ENCODE results near the gene IFNLR1. TPM values are rescaled to one million over a fixed set of nuclear protein-coding genes. Genes with fewer than 3 reads are reported as not detected.

The IFNLR1 gene
- total RNA-seq, 6 experiments from 2014 or later = 3.4 to 8.3 (median 4.0) TPM

DNA sequence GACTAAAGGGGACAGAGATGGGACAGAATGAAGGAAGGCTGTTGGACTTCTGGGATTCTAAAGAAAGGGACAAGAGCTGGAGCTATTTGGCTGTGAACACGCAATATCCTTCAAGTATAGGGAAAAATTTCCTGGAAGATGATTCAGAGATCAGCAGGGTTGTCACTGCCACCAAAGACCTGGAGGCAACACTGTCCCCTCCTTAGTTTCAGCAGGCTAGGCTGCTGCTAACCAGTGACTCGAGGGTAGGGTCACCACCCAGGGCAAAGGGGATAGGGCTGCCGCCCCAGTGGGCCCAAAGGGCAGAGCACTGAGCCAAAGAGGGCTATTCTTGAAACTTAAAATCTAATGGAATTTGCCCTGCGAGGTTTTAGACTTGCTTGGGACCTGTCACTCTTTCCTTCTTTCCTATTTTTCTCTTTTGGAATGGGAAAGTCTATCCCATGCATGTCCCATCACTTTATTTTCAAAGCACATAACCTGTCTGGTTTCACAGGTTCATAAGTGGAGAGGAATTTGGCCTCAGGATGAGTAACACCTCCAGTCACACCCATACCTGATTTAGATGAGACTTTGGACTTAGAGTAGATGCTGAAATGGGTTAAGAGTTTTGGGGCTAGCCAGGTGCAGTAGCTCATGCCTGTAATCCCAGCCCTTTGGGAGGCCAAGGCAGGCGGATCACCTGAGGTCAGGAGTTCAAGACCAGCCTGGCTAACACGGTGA is 11.9 kb downstream of the IFNLR1 start:
- DNase-seq (no peak), ATAC-seq (peak in 1 of 4 donors; percentile 18)
- Histone ChIP-seq H3K36me3 (no peaks in the 10 kb centered on the region), H3K27me3 (no peaks in the 10 kb centered on the region), H3K9me3 (no peaks in the 10 kb centered on the region), H3K27ac (no peak overlapping the region), H3K4me1 (peaks cover 0 to 12% (median 0%) of the 10 kb centered on the region in 4 donors), H3K4me3 (no peak overlapping the region)
- intact Hi-C loops (cut with DNase I) = no loop called here
- TF ChIP-seq, protein P1, sequence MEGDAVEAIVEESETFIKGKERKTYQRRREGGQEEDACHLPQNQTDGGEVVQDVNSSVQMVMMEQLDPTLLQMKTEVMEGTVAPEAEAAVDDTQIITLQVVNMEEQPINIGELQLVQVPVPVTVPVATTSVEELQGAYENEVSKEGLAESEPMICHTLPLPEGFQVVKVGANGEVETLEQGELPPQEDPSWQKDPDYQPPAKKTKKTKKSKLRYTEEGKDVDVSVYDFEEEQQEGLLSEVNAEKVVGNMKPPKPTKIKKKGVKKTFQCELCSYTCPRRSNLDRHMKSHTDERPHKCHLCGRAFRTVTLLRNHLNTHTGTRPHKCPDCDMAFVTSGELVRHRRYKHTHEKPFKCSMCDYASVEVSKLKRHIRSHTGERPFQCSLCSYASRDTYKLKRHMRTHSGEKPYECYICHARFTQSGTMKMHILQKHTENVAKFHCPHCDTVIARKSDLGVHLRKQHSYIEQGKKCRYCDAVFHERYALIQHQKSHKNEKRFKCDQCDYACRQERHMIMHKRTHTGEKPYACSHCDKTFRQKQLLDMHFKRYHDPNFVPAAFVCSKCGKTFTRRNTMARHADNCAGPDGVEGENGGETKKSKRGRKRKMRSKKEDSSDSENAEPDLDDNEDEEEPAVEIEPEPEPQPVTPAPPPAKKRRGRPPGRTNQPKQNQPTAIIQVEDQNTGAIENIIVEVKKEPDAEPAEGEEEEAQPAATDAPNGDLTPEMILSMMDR (IDR thresholded peaks at IDR 0.05) = no peak
- TF ChIP-seq POLR2A (IDR thresholded peaks at IDR 0.05) = no peak
- WGBS (ENCODE audit: insufficient coverage, low coverage, low lambda C conversion rate, missing lambda C conversion rate) = 78% methylated on average over 4 of the region's 6 CpGs

DNA sequence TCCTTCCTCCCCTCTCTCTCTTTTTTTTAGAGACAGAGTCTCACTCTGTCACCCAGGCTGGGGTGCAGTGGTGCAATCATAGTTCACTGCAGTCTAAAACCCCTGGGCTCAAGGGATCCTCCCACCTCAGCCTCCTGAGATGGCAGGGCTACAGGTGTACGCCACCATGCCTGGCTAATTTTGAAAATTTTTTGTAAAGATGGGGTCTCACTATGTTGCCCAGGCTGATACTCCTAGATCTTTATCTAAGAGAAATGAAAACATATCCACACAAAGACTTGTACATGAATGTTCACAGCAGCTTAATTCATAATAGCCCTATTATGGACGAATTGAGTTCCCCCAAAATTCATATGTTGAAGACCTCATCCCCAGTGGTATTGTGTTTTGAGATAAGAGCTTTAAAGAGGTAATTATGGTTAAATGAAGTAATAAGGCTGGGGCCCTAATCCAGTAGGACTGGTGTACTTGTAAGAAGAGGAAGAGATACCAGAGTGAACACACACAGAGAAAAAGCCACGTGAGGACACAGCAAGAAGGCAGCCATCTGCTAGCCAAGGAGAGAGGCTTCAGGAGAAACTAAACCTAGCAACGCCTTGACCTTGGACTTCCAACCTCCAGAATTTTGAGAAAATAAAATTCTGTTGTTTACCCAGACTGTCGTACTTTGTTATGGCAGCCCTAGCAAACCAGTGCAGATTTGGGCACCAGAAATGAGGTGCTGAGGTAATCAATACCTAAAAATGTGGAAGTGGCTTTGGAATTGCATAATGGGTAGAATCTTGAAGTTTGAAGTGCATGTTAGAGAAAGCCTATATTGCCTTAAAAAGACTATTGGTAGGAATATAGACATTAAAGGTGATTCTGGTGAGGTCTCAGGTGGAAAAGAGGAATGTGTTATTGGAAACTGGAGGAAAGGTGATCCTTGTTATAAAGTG is 13.2 kb downstream of the IFNLR1 start:
- no peaks in the 10 kb centered on the region for H3K9me3 ChIP-seq
- ATAC-seq = no peak
- peaks cover 0 to 8% (median 0%) of the 10 kb centered on the region in 4 donors for H3K36me3 ChIP-seq
- DNase-seq = no peak
- intact Hi-C loops (cut with DNase I) = no loop called here
- H3K27ac ChIP-seq = no peak overlapping the region
- TF ChIP-seq, protein P1 (IDR thresholded peaks at IDR 0.05) = no peak
- no peak for TF ChIP-seq POLR2A (IDR thresholded peaks at IDR 0.05)
- H3K27me3 ChIP-seq = no peaks in the 10 kb centered on the region
- H3K4me1 ChIP-seq = peaks cover 0 to 5% (median 0%) of the 10 kb centered on the region in 4 donors
- H3K4me3 ChIP-seq = no peak overlapping the region
- WGBS (ENCODE audit: insufficient coverage, low coverage, low lambda C conversion rate, missing lambda C conversion rate) = 78% methylated on average over 5 of the region's 5 CpGs

DNA sequence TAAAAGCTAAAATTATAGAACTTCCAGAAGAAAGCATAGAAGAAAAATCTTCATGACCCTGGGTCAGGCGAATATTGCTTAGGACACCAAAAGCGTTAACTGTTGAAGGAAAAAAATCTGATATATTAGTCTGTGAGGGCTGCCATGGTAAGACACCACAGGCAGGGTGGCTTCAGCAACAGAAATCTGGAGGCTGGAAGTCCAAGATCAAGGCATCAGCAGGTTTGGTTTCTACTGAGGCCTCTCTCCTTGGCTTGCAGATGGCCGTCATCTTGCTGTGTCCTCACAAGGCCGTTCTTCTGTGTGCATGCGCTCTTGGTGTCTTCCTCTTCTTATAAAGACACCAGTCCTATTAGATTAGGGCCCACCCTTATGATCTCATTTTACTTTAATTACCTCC is 14.5 kb downstream of the IFNLR1 start:
- no peak for DNase-seq
- Histone ChIP-seq H3K9me3 (no peaks in the 10 kb centered on the region), H3K4me1 (peaks cover 0 to 5% (median 0%) of the 10 kb centered on the region in 4 donors), H3K27me3 (no peaks in the 10 kb centered on the region), H3K36me3 (peaks cover 0 to 19% (median 0%) of the 10 kb centered on the region in 4 donors), H3K27ac (no peak overlapping the region), H3K4me3 (no peak overlapping the region)
- 89% methylated on average over 5 of the region's 5 CpGs for WGBS (ENCODE audit: insufficient coverage, low coverage, low lambda C conversion rate, missing lambda C conversion rate)
- ATAC-seq = no peak
- TF ChIP-seq POLR2A (IDR thresholded peaks at IDR 0.05) = no peak
- TF ChIP-seq, protein P1 (IDR thresholded peaks at IDR 0.05) = no peak
- intact Hi-C loops (cut with DNase I) = no loop called here

DNA sequence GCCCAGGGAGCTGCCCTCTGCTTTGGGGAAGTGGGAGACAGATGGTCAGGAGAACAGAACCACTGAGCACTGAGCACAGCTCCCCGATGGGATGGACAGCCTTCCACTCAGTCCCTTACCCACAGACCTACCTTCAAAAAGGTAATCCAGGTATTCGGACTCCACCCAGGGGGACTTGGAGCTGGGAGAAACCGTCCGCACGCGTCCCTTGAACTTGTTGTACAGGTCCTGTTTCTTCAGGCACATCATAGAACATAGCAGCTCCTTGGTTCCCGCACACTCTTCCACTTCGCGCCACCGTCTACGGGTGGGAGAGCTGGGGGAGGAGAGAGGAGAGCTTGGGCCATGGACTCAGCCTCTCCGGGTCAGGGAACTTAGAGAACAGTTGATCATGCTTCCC is 17.8 kb downstream of the IFNLR1 start:
- Histone ChIP-seq H3K9me3 (no peaks in the 10 kb centered on the region), H3K4me3 (no peak overlapping the region), H3K27ac (no peak overlapping the region), H3K27me3 (no peaks in the 10 kb centered on the region), H3K36me3 (peaks cover 0 to 19% (median 0%) of the 10 kb centered on the region in 4 donors), H3K4me1 (no peaks in the 10 kb centered on the region)
- ATAC-seq = no peak
- intact Hi-C loops (cut with DNase I) = no loop called here
- WGBS (ENCODE audit: insufficient coverage, low coverage, low lambda C conversion rate, missing lambda C conversion rate) = no CpG with 5 or more reads among the region's 12 CpGs
- no peak for DNase-seq
- TF ChIP-seq POLR2A (IDR thresholded peaks at IDR 0.05) = no peak
- TF ChIP-seq, protein P1 (IDR thresholded peaks at IDR 0.05) = no peak
